Measurements from ENCODE around the gene GAS6. TPM values are rescaled to one million over a fixed set of nuclear protein-coding genes. Genes with fewer than 3 reads are reported as not detected.

GAS6 gene
- total RNA-seq, 4 donors from 2014 or later, result 34.5 to 148 (median 79.7) TPM

- TF ChIP-seq CTCF (IDR thresholded peaks at IDR 0.05; ENCODE audit: low read depth), result no peak
These were observed 76.2 kb downstream of the GAS6 start for GRCh38 chr13:113787694-113788093.

GRCh38 chr13:113786262-113786841 is 77.5 kb downstream of the GAS6 start:
- TF ChIP-seq CTCF (IDR thresholded peaks at IDR 0.05; ENCODE audit: low read depth), result no peak

GRCh38 chr13:113785051-113786010 is 78.5 kb downstream of the GAS6 start:
- no peak for TF ChIP-seq CTCF (IDR thresholded peaks at IDR 0.05; ENCODE audit: low read depth)

- no peak for TF ChIP-seq CTCF (IDR thresholded peaks at IDR 0.05; ENCODE audit: low read depth)
These were observed 79.2 kb downstream of the GAS6 start for GRCh38 chr13:113784645-113785024.

GRCh38 chr13:113783966-113784644 is 79.8 kb downstream of the GAS6 start:
- no peak for TF ChIP-seq CTCF (IDR thresholded peaks at IDR 0.05; ENCODE audit: low read depth)

GRCh38 chr13:113783200-113783881 is 80.5 kb downstream of the GAS6 start:
- TF ChIP-seq CTCF (IDR thresholded peaks at IDR 0.05; ENCODE audit: low read depth), result no peak
